Esophagus squamous epithelium (tissue), 5 donors: ENCODE data around the gene SORL1. TPM values are rescaled to one million over a fixed set of nuclear protein-coding genes. Genes with fewer than 3 reads are reported as not detected.

Experiments
- DNase-seq: peaks from one replicate; lab custom pipeline; 2025; lab: John Stamatoyannopoulos, UW
- H3K27ac ChIP-seq, 4 donors: fragments of 200-600 bp; sonication (generic); one replicate each; pipeline ENCODE4 v1.5.1; 2016 to 2019; ENCODE audit warnings: mild to moderate bottlenecking in 1 of 4
- H3K27me3 ChIP-seq, 4 donors: fragments of 200-600 bp; sonication (generic); 1 replicate in 3 of 4; 2 replicates in 1 of 4; pipeline versions ENCODE4 v1.5.1 to v1.6.0; 2017 to 2021; ENCODE audit warnings: antibody characterized with exemption in 1 of 4
- H3K36me3 ChIP-seq, 3 donors: fragments of 200-600 bp; sonication (generic); one replicate each; pipeline ENCODE4 v1.5.1; 2016 to 2019
- H3K4me1 ChIP-seq, 3 donors: fragments of 200-600 bp; sonication (generic); one replicate each; pipeline ENCODE4 v1.5.1; 2017 to 2019
- H3K4me3 ChIP-seq, 4 donors: fragments of 200-600 bp; sonication (generic); 1 replicate in 3 of 4; 2 replicates in 1 of 4; pipeline ENCODE4 v1.5.1; 2016 to 2019; ENCODE audit warnings: mild to moderate bottlenecking in 2 of 4, moderate library complexity in 1 of 4
- H3K9me3 ChIP-seq, 3 donors: fragments of 200-600 bp; sonication (generic); one replicate each; pipeline ENCODE4 v1.5.1; 2016 to 2019
- POLR2A ChIP-seq, 4 donors: fragments of 450-650 bp; IDR thresholded peaks; one replicate each; pipeline ENCODE4 v1.6.1; 2017; ENCODE audit warnings: antibody characterized with exemption in 4 of 4, mild to moderate bottlenecking in 4 of 4, moderate library complexity in 3 of 4
- WGBS, 2 donors: methylation state at CpG; one replicate each; pipeline ENCODE4 v1.1.5; 2018; 5-methylcytosine and 5-hydroxymethylcytosine counted together
- intact Hi-C: fragments of 100-400 bp; cut with DNase I; formaldehyde crosslinking; loops from one replicate; pipeline ENCODE4 v1.15.0; 2022
- total RNA-seq, 4 donors: library from RNA; depleted of rRNA; stranded (reverse); fragments of >200 nt; gene quantifications; one replicate each; pipeline ENCODE4 v1.1.0, GENCODE V29; 2016
- TF ChIP-seq, protein P1 (sequence below), 6 experiments: fragments of 450-650 bp in 4 of 6; fragments of 200-600 bp in 2 of 6; sonication (generic) in 2 of 6; IDR thresholded peaks; one replicate each; pipeline ENCODE4 v1.5.1; 2016 to 2019; ENCODE audit warnings: antibody characterized with exemption in 6 of 6, mild to moderate bottlenecking in 4 of 6, moderate library complexity in 4 of 6
- donor health status: DM: yes; HTN: yes; CAD: no.

SORL1 gene
- total RNA-seq, 4 donors from 2014 or later = 6.8 to 19.9 (median 16.3) TPM

DNA sequence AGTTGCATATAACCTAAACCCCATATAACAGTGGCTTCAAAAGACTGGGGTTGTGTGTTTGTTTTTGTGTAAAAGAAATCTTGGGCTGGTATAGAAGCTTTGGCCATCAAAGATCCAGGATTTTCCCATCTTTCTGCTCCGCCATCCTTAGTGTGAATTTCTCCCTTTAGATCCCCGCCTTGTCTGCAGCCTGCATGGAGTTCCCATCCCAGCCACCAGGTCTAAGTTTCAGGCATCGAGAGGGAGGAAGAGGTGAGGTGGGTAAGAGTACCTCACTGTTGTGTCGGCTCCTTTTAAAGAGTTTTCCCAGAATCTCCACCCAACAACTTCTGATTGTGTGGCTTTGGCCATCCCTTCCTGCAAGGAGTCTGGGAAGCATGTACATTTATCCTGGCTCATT, 196.2 kb downstream of the SORL1 start:
- peaks cover 0 to 8% (median 0%) of the 10 kb centered on the region in 4 donors for H3K27me3 ChIP-seq
- H3K27ac ChIP-seq = no peak overlapping the region
- no peak overlapping the region for H3K4me3 ChIP-seq
- intact Hi-C loops = no loop called here
- no peaks in the 10 kb centered on the region for H3K4me1 ChIP-seq
- H3K36me3 ChIP-seq = no peaks in the 10 kb centered on the region
- H3K9me3 ChIP-seq = no peaks in the 10 kb centered on the region
- DNase-seq = no peak
- TF ChIP-seq, protein P1, sequence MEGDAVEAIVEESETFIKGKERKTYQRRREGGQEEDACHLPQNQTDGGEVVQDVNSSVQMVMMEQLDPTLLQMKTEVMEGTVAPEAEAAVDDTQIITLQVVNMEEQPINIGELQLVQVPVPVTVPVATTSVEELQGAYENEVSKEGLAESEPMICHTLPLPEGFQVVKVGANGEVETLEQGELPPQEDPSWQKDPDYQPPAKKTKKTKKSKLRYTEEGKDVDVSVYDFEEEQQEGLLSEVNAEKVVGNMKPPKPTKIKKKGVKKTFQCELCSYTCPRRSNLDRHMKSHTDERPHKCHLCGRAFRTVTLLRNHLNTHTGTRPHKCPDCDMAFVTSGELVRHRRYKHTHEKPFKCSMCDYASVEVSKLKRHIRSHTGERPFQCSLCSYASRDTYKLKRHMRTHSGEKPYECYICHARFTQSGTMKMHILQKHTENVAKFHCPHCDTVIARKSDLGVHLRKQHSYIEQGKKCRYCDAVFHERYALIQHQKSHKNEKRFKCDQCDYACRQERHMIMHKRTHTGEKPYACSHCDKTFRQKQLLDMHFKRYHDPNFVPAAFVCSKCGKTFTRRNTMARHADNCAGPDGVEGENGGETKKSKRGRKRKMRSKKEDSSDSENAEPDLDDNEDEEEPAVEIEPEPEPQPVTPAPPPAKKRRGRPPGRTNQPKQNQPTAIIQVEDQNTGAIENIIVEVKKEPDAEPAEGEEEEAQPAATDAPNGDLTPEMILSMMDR (IDR thresholded peaks at IDR 0.05) = no peak
- TF ChIP-seq POLR2A (IDR thresholded peaks at IDR 0.05) = no peak
- WGBS, 2 donors = 89 to 95% methylated on average over 4 of the region's 4 CpGs

DNA sequence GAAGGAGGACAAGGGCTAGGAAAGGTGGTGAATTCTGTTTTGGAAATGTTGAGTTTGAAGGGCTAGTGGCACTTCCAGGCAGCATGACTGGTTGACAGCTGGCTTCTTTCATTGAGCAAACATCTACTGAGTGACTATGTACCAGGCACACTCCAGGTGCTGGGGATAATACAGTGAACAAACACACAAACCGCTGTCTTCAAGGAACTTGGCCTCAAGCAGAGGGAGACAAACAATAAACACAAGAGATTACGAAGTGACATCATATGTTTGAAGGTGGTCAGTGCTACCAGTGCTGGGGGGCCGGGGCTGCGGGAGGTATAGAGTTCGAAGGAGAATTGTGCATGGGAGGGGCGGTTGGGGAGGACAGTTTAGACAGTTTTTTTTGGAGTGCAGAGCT, 197.7 kb downstream of the SORL1 start:
- Histone ChIP-seq H3K4me1 (peaks cover 0 to 10% (median 3%) of the 10 kb centered on the region in 3 donors), H3K36me3 (no peaks in the 10 kb centered on the region), H3K27ac (no peak overlapping the region), H3K9me3 (no peaks in the 10 kb centered on the region), H3K27me3 (peaks cover 0 to 13% (median 0%) of the 10 kb centered on the region in 4 donors), H3K4me3 (no peak overlapping the region)
- WGBS, 2 donors = 77 to 84% methylated on average over 6 of the region's 6 CpGs
- no peak for TF ChIP-seq POLR2A (IDR thresholded peaks at IDR 0.05)
- TF ChIP-seq, protein P1 (IDR thresholded peaks at IDR 0.05) = no peak
- intact Hi-C loops = loop anchor here (5.0 kb wide), 1 partner anchor 858 kb away; no protein-coding TSS in a partner anchor
- no peak for DNase-seq

DNA sequence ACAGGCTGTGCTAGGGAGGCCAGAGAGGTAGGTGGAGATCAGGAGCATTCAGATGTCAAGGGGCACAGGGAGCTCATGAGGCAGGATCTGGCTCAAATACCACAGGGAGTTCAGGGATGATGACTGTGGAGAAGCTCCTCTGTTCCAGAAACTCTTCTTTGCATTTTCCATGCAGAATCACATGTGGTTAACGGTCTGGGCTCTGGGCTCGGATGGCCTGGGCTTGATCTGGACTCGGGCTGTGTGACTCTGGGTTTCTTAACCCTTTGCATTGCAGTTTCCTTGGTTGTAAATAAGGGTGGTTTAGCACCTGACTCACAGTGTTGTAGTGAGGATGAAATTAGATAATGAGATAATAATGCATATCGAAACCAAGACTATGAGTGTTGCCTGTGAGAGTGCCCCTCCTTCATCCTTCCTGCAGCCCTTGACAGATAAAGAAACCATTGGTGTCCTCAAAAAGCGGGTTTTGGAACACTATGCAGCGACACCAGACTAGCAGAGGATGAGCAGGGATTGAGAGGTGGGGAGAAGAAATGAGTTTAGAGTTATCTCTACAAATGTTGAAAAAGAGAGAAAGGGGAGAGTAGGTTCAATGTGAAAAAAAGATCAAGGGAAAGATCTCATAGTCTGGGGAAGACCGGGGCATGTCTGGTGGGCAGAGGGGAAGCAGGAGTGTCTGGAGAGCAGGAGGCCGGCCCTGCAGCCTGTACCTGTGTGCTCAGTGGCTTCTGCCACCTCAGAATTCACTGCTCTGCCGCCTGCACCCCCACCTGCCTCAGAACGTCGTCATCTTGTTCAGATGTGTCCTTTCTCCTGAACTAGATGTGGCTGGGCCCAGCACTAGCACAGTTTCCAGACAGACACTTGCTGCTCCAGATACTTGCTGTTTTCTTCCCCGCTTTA, 198.5 kb downstream of the SORL1 start:
- TF ChIP-seq, protein P1 (IDR thresholded peaks at IDR 0.05) = no peak
- no peak for TF ChIP-seq POLR2A (IDR thresholded peaks at IDR 0.05)

DNA sequence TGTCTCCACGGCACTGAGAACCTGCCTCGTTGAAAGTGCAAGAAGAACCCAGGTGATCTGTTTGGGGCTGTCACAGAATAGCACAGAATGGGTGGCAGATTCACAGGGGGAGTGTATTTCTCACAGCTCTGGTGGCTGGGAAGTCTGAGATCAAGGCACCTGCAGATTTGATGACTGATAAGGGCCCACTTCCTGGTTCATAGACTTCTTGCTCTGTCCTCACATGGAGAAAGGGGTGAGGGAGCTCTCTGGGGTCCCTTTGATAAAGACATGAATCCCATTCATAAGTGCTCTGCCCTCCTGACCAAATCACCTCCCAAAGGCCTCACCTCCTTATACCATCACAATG, 199.1 kb downstream of the SORL1 start:
- no peaks in the 10 kb centered on the region for H3K9me3 ChIP-seq
- H3K4me1 ChIP-seq = peaks cover 1 to 25% (median 6%) of the 10 kb centered on the region in 3 donors
- no peak overlapping the region for H3K4me3 ChIP-seq
- TF ChIP-seq POLR2A (IDR thresholded peaks at IDR 0.05) = no peak
- TF ChIP-seq, protein P1 (IDR thresholded peaks at IDR 0.05) = no peak
- no peak for DNase-seq
- no peak overlapping the region for H3K27ac ChIP-seq
- no peaks in the 10 kb centered on the region for H3K36me3 ChIP-seq
- 66 to 80% methylated on average over 2 of the region's 2 CpGs for WGBS, 2 donors
- intact Hi-C loops = loop anchor here (5.0 kb wide), 1 partner anchor 856 kb away; no protein-coding TSS in a partner anchor
- peaks cover 0 to 13% (median 0%) of the 10 kb centered on the region in 4 donors for H3K27me3 ChIP-seq

More for the DNA sequence above, 198.5 kb downstream of the SORL1 start:
- no peak overlapping the region for H3K4me3 ChIP-seq
- intact Hi-C loops = loop anchor here (5.0 kb wide), 1 partner anchor 857 kb away; no protein-coding TSS in a partner anchor
- H3K27ac ChIP-seq = no peak overlapping the region
- 79 to 80% methylated on average over 12 of the region's 12 CpGs for WGBS, 2 donors
- H3K4me1 ChIP-seq = peaks cover 0 to 18% (median 5%) of the 10 kb centered on the region in 3 donors
- DNase-seq = no peak
- H3K27me3 ChIP-seq = peaks cover 0 to 13% (median 0%) of the 10 kb centered on the region in 4 donors
- H3K36me3 ChIP-seq = no peaks in the 10 kb centered on the region
- no peaks in the 10 kb centered on the region for H3K9me3 ChIP-seq

DNA sequence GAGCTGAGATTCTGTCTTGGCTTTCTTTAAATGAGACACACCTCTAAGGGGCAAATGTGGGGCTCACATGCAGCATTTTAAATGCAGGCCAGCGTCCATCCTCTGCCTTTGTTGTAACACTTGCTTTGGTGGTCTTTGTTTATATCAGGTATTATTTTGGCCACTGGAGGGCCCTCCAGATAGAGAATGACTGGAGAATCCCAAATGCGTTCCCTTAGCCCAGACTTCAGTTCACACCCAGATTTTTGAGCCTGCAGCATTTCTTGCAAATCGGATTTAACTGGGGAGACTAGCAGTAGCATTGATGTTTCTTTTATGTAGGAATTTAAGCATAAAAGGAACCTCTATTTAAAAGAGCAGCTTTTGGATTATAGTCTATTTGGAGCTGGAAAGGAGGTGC, 200.9 kb downstream of the SORL1 start:
- no peak for TF ChIP-seq POLR2A (IDR thresholded peaks at IDR 0.05)
- TF ChIP-seq, protein P1 (IDR thresholded peaks at IDR 0.05) = peak in 2 of 6 experiments; percentile 15 to 16
- WGBS, 2 donors = 55 to 66% methylated on average over 3 of the region's 3 CpGs
- intact Hi-C loops = loop anchor here (5.0 kb wide), 1 partner anchor 854 kb away; no protein-coding TSS in a partner anchor
- Histone ChIP-seq H3K36me3 (no peaks in the 10 kb centered on the region), H3K9me3 (no peaks in the 10 kb centered on the region), H3K27me3 (peaks cover 0 to 13% (median 0%) of the 10 kb centered on the region in 4 donors), H3K27ac (no peak overlapping the region), H3K4me3 (no peak overlapping the region), H3K4me1 (peaks cover 8 to 35% (median 10%) of the 10 kb centered on the region in 3 donors)
- DNase-seq = no peak
